Umbilical cord (tissue), 2 donors: ENCODE results near the gene PITPNC1. TPM values are rescaled to one million over a fixed set of nuclear protein-coding genes. Genes with fewer than 3 reads are reported as not detected.
"Not testable (repeated sequence)": the region's sequence is repeated elsewhere in the genome, so short reads cannot be mapped to it uniquely, and the experiment has no call there.

ENCODE experiments used
- DNase-seq: peaks from one replicate; pipeline ENCODE4 v3.0.0-alpha.2; 2015; ENCODE audit warnings: low spot score
- total RNA-seq: library from RNA; depleted of rRNA; stranded (reverse); fragments of >200 nt; gene quantifications from one replicate; pipeline ENCODE4 v1.2.3, GENCODE V29; 2014; ENCODE audit warnings: low replicate concordance; ENCODE audit not compliant: insufficient read depth

The PITPNC1 gene
- total RNA-seq, 1 donor from 2014 or later, result 32.0 TPM

- no peak for DNase-seq
Measured at GRCh38 chr17:67459985-67460384, 82.9 kb downstream of the PITPNC1 start.

GRCh38 chr17:67461228-67461780, 84.2 kb downstream of the PITPNC1 start:
- DNase-seq, result no peak

- DNase-seq, result no peak
Measured at GRCh38 chr17:67461876-67462275, 84.8 kb downstream of the PITPNC1 start.

- no peak for DNase-seq
Measured at GRCh38 chr17:67466251-67466796, 89.2 kb downstream of the PITPNC1 start.

- DNase-seq, result no peak
Measured at GRCh38 chr17:67467500-67468455, 90.7 kb downstream of the PITPNC1 start.

GRCh38 chr17:67469208-67469980, 92.3 kb downstream of the PITPNC1 start:
- peak; percentile 73 for DNase-seq

- no peak for DNase-seq
Measured at GRCh38 chr17:67470163-67470562, 93.1 kb downstream of the PITPNC1 start.

- no peak for DNase-seq
Measured at GRCh38 chr17:67471118-67471517, 94.0 kb downstream of the PITPNC1 start.

GRCh38 chr17:67472606-67473005, 95.5 kb downstream of the PITPNC1 start:
- not testable (repeated sequence) for DNase-seq

GRCh38 chr17:67474081-67474661, 97.1 kb downstream of the PITPNC1 start:
- DNase-seq, result no peak

GRCh38 chr17:67475161-67475937, 98.3 kb downstream of the PITPNC1 start:
- peak; percentile 66 for DNase-seq

- no peak for DNase-seq
Measured at GRCh38 chr17:67476787-67477335, 99.8 kb downstream of the PITPNC1 start.

- no peak for DNase-seq
Measured at GRCh38 chr17:67477687-67478086, 100.6 kb downstream of the PITPNC1 start.

GRCh38 chr17:67478401-67479041, 101.4 kb downstream of the PITPNC1 start:
- DNase-seq, result no peak

GRCh38 chr17:67479148-67479547, 102.1 kb downstream of the PITPNC1 start:
- DNase-seq, result no peak

GRCh38 chr17:67480959-67481358, 103.9 kb downstream of the PITPNC1 start:
- not testable (repeated sequence) for DNase-seq

- peak; percentile 65 for DNase-seq
Measured at GRCh38 chr17:67481808-67482207, 104.7 kb downstream of the PITPNC1 start.

GRCh38 chr17:67482764-67483163, 105.7 kb downstream of the PITPNC1 start:
- no peak for DNase-seq

GRCh38 chr17:67484261-67484660, 107.2 kb downstream of the PITPNC1 start:
- no peak for DNase-seq

- peak; percentile 58 for DNase-seq
Measured at GRCh38 chr17:67485666-67486065, 108.6 kb downstream of the PITPNC1 start.
